GM12878 (cell line): Measurements from ENCODE around the gene PIGV.

Source experiments
- CBFB ChIP-seq: IDR thresholded peaks from 2 replicates; pipeline ENCODE4 v1.6.1; 2016; ENCODE audit warnings: antibody characterized with exemption, low read depth
- CBX5 ChIP-seq: sonication (generic); IDR thresholded peaks from 2 replicates; pipeline ENCODE4 v1.6.1; 2016; ENCODE audit warnings: low read depth, moderate library complexity, mild to moderate bottlenecking, inconsistent platforms
- MTA3 ChIP-seq: IDR thresholded peaks from 2 replicates; pipeline ENCODE4 v1.6.1; 2012; ENCODE audit warnings: low read length, inconsistent platforms, borderline replicate concordance
- NFYB ChIP-seq: IDR thresholded peaks from 2 replicates; pipeline ENCODE4 v1.6.1; 2011; ENCODE audit warnings: low read depth, mild to moderate bottlenecking, low read length, improper control_type of control experiment, moderate library complexity; ENCODE audit not compliant: insufficient read depth
- POLR2AphosphoS2 ChIP-seq: IDR thresholded peaks from 2 replicates; pipeline ENCODE4 v1.6.1; 2011; ENCODE audit warnings: low read depth, mild to moderate bottlenecking, low read length, improper control_type of control experiment, moderate library complexity
- RCOR1 ChIP-seq: conservative IDR thresholded peaks from 2 replicates; pipeline ENCODE4 v1.6.1; 2012; ENCODE audit warnings: low read depth, low read length, improper control_type of control experiment
- RFX5 ChIP-seq: IDR thresholded peaks from 2 replicates; pipeline ENCODE4 v1.6.1; 2011; ENCODE audit warnings: low read depth, low read length, improper control_type of control experiment
- SIX5 ChIP-seq: IDR thresholded peaks from 2 replicates; pipeline ENCODE4 v1.6.1; 2011; ENCODE audit warnings: mild to moderate bottlenecking, low read depth, low read length, moderate library complexity; ENCODE audit not compliant: severe bottlenecking
- TCF7 ChIP-seq: IDR thresholded peaks from 2 replicates; pipeline ENCODE4 v1.6.1; 2014; ENCODE audit warnings: antibody characterized with exemption, borderline replicate concordance
- TF ChIP-seq, protein P1 (sequence below), 3 experiments: IDR thresholded peaks in 2 of 3; conservative IDR thresholded peaks in 1 of 3; 2 replicates each; pipeline ENCODE4 v1.5.1; 2011; ENCODE audit warnings: low read depth in 3 of 3, low read length in 3 of 3, mild to moderate bottlenecking in 3 of 3, control low read depth in 2 of 3, moderate library complexity in 2 of 3, inconsistent platforms in 1 of 3, mixed read lengths in 1 of 3; ENCODE audit not compliant: control insufficient read depth in 2 of 3, insufficient read depth in 1 of 3; ENCODE audit errors: extremely low read depth in 1 of 3
- TF ChIP-seq, protein P2 (sequence below): IDR thresholded peaks from 2 replicates; pipeline ENCODE4 v1.6.1; 2012; ENCODE audit warnings: low read depth, low read length, improper control_type of control experiment
- TF ChIP-seq, protein P3 (sequence below): IDR thresholded peaks from 2 replicates; pipeline ENCODE4 v1.6.1; 2012; ENCODE audit warnings: mild to moderate bottlenecking, low read depth, low read length
- TF ChIP-seq, protein P4 (sequence below): IDR thresholded peaks from 2 replicates; pipeline ENCODE4 v1.6.1; 2011; ENCODE audit warnings: borderline replicate concordance, low read depth, mild to moderate bottlenecking, moderate library complexity, mixed read lengths, low read length; ENCODE audit not compliant: insufficient read depth; ENCODE audit errors: extremely low read length
- TF ChIP-seq, protein P5 (sequence below): fragments of 450-650 bp; IDR thresholded peaks from 2 replicates; pipeline ENCODE4 v1.6.1; 2017; ENCODE audit warnings: mild to moderate bottlenecking, moderate library complexity

DNA sequence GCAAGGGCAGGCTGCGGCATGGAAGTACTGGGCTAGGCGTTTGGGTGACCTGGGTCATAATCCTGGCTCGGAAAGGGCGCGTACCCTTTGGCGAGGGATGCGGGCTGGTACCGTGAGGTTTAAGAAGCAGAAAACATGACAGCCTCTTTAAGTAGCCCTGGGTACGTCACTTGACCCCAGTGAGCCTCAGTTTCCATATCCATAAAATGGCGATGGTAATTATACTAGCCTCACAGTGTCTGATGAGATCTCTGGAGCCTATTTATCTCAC, 700 bp downstream of the PIGV start:
- TF ChIP-seq RCOR1 (no peak), RFX5 (no peak), CBFB (no peak), SIX5 (no peak), TCF7 (no peak), CBX5 (no peak), NFYB (no peak), MTA3 (no peak; the same call in 1 of the 2 replicates), POLR2AphosphoS2 (no peak)
- TF ChIP-seq, protein P1, sequence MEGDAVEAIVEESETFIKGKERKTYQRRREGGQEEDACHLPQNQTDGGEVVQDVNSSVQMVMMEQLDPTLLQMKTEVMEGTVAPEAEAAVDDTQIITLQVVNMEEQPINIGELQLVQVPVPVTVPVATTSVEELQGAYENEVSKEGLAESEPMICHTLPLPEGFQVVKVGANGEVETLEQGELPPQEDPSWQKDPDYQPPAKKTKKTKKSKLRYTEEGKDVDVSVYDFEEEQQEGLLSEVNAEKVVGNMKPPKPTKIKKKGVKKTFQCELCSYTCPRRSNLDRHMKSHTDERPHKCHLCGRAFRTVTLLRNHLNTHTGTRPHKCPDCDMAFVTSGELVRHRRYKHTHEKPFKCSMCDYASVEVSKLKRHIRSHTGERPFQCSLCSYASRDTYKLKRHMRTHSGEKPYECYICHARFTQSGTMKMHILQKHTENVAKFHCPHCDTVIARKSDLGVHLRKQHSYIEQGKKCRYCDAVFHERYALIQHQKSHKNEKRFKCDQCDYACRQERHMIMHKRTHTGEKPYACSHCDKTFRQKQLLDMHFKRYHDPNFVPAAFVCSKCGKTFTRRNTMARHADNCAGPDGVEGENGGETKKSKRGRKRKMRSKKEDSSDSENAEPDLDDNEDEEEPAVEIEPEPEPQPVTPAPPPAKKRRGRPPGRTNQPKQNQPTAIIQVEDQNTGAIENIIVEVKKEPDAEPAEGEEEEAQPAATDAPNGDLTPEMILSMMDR (IDR thresholded peaks at IDR 0.05 in 2 of 3, conservative IDR thresholded peaks at IDR 0.05 in 1 of 3; ENCODE audit: control insufficient read depth in 2 of 3, extremely low read depth in 1 of 3, insufficient read depth in 1 of 3, low read depth in 3 of 3, low read length in 3 of 3) = no peak
- TF ChIP-seq, protein P2, sequence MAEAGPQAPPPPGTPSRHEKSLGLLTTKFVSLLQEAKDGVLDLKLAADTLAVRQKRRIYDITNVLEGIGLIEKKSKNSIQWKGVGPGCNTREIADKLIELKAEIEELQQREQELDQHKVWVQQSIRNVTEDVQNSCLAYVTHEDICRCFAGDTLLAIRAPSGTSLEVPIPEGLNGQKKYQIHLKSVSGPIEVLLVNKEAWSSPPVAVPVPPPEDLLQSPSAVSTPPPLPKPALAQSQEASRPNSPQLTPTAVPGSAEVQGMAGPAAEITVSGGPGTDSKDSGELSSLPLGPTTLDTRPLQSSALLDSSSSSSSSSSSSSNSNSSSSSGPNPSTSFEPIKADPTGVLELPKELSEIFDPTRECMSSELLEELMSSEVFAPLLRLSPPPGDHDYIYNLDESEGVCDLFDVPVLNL = no peak
- TF ChIP-seq, protein P3, sequence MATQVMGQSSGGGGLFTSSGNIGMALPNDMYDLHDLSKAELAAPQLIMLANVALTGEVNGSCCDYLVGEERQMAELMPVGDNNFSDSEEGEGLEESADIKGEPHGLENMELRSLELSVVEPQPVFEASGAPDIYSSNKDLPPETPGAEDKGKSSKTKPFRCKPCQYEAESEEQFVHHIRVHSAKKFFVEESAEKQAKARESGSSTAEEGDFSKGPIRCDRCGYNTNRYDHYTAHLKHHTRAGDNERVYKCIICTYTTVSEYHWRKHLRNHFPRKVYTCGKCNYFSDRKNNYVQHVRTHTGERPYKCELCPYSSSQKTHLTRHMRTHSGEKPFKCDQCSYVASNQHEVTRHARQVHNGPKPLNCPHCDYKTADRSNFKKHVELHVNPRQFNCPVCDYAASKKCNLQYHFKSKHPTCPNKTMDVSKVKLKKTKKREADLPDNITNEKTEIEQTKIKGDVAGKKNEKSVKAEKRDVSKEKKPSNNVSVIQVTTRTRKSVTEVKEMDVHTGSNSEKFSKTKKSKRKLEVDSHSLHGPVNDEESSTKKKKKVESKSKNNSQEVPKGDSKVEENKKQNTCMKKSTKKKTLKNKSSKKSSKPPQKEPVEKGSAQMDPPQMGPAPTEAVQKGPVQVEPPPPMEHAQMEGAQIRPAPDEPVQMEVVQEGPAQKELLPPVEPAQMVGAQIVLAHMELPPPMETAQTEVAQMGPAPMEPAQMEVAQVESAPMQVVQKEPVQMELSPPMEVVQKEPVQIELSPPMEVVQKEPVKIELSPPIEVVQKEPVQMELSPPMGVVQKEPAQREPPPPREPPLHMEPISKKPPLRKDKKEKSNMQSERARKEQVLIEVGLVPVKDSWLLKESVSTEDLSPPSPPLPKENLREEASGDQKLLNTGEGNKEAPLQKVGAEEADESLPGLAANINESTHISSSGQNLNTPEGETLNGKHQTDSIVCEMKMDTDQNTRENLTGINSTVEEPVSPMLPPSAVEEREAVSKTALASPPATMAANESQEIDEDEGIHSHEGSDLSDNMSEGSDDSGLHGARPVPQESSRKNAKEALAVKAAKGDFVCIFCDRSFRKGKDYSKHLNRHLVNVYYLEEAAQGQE = no peak
- TF ChIP-seq, protein P4, sequence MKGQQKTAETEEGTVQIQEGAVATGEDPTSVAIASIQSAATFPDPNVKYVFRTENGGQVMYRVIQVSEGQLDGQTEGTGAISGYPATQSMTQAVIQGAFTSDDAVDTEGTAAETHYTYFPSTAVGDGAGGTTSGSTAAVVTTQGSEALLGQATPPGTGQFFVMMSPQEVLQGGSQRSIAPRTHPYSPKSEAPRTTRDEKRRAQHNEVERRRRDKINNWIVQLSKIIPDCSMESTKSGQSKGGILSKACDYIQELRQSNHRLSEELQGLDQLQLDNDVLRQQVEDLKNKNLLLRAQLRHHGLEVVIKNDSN = no peak
- TF ChIP-seq, protein P5, sequence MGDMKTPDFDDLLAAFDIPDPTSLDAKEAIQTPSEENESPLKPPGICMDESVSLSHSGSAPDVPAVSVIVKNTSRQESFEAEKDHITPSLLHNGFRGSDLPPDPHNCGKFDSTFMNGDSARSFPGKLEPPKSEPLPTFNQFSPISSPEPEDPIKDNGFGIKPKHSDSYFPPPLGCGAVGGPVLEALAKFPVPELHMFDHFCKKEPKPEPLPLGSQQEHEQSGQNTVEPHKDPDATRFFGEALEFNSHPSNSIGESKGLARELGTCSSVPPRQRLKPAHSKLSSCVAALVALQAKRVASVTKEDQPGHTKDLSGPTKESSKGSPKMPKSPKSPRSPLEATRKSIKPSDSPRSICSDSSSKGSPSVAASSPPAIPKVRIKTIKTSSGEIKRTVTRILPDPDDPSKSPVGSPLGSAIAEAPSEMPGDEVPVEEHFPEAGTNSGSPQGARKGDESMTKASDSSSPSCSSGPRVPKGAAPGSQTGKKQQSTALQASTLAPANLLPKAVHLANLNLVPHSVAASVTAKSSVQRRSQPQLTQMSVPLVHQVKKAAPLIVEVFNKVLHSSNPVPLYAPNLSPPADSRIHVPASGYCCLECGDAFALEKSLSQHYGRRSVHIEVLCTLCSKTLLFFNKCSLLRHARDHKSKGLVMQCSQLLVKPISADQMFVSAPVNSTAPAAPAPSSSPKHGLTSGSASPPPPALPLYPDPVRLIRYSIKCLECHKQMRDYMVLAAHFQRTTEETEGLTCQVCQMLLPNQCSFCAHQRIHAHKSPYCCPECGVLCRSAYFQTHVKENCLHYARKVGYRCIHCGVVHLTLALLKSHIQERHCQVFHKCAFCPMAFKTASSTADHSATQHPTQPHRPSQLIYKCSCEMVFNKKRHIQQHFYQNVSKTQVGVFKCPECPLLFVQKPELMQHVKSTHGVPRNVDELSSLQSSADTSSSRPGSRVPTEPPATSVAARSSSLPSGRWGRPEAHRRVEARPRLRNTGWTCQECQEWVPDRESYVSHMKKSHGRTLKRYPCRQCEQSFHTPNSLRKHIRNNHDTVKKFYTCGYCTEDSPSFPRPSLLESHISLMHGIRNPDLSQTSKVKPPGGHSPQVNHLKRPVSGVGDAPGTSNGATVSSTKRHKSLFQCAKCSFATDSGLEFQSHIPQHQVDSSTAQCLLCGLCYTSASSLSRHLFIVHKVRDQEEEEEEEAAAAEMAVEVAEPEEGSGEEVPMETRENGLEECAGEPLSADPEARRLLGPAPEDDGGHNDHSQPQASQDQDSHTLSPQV = no peak
